OCI-LY7 (cell line): ENCODE data around the gene TMC8.

Source experiments
- CTCF ChIP-seq: fragments of 200-600 bp; sonication (generic); conservative IDR thresholded peaks from 2 replicates; pipeline ENCODE4 v1.5.1; 2014; ENCODE audit warnings: mild to moderate bottlenecking, antibody characterized with exemption, low read length, moderate library complexity, mixed read lengths
- EZH2phosphoT487 ChIP-seq: fragments of 200-600 bp; sonication (generic); IDR thresholded peaks from 2 replicates; pipeline ENCODE4 v1.6.1; 2018; ENCODE audit warnings: low read depth, borderline replicate concordance, mild to moderate bottlenecking, mixed run types, antibody characterized with exemption, low read length, moderate library complexity, mixed read lengths

- no peak for TF ChIP-seq CTCF
- no peak for TF ChIP-seq EZH2phosphoT487
These were observed 5.4 kb downstream of the TMC8 start for GRCh38 chr17:78135858-78136500.
